ENCODE data around the gene GP9.
"Not testable (repeated sequence)": the region's sequence is repeated elsewhere in the genome, so short reads cannot be mapped to it uniquely, and the experiment has no call there.

GP9 gene

DNA sequence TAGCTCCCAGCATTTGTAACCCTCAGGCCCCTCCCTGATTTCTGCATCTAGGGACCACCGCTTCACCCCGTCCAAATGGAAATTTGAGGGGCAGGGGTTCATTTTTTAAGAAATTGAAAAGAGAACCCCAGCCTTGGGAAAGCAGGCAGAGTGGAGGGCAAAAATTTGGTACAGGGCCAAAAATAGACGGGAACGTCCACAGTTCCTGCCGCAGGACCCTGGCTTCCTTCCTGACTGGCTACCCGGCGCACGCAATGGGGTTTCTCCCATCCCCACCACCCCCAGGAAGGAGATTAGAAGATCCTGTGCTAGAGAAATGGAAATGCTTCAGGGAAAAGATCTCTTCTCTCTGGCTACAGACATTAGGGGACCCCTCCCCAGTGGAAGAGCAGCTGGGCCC, 20.9 kb downstream of the GP9 start:
- Histone ChIP-seq H3K4me3 (ENCODE audit: low read length in 2 of 2) (no peak overlapping the region), H3K4me1 (ENCODE audit: control insufficient read depth, insufficient read depth, low read length) (peaks cover 31% of the 10 kb centered on the region), H3K36me3 (ENCODE audit: control insufficient read depth in 2 of 2, insufficient read depth in 2 of 2, low read length in 2 of 2) (no peaks in the 10 kb centered on the region), H3K27me3 (ENCODE audit: control insufficient read depth in 1 of 2, insufficient read depth in 2 of 2, low read length in 2 of 2) (no peaks in the 10 kb centered on the region), H3K9ac (ENCODE audit: low read length in 2 of 2) (no peak overlapping the region), H3K27ac (ENCODE audit: low read length) (peak overlapping the region; percentile 73), H3K9me3 (ENCODE audit: control insufficient read depth in 2 of 2, low read length in 2 of 2) (no peaks in the 10 kb centered on the region)

DNA sequence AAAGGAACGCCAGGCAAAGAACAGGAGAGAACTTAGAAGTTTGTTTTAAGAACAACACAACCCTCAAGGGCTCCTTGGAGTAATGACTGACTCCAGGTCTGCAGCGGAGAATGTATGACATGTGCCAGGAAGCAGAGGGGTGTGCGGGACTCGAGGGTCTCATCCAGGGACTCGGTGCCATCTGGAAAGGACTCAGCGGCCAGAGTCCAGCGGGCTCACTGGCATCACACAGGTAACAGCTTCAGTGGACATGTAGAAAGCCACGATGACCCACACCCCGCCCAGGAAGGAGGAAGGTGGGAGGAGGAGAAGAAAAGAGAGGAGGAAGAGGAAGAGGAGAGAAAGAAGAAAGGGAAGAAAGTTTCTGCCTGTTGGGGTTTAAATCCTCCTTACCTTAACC, 21.4 kb downstream of the GP9 start:
- peaks cover 31% of the 10 kb centered on the region for H3K4me1 ChIP-seq (ENCODE audit: control insufficient read depth, insufficient read depth, low read length)
- H3K27me3 ChIP-seq (ENCODE audit: control insufficient read depth in 1 of 2, insufficient read depth in 2 of 2, low read length in 2 of 2), result no peaks in the 10 kb centered on the region
- H3K36me3 ChIP-seq (ENCODE audit: control insufficient read depth in 2 of 2, insufficient read depth in 2 of 2, low read length in 2 of 2), result no peaks in the 10 kb centered on the region
- H3K27ac ChIP-seq (ENCODE audit: low read length), result peak overlapping the region; percentile 73
- no peak overlapping the region for H3K4me3 ChIP-seq (ENCODE audit: low read length in 2 of 2)
- no peaks in the 10 kb centered on the region for H3K9me3 ChIP-seq (ENCODE audit: control insufficient read depth in 2 of 2, low read length in 2 of 2)
- H3K9ac ChIP-seq (ENCODE audit: low read length in 2 of 2), result no peak overlapping the region

DNA sequence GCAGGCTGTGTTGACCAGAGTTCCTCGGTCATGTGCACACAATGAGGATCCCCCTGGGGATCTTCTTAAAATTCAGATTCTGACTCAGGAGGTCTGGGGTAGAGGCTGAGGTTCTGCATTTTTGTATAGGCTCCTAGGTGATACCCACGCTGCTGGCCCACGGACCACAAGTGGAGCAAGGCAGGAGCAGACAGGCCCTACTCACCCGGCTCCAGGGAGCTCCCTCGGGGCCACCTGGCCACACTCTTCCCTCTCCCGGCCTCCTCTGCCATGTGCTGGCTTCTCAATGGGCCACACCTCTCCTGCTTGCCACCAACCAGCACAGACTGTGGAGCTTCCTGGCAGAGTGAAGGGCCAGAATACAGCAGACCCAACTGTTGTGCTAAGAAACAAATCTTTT, 23.9 kb downstream of the GP9 start:
- Histone ChIP-seq H3K9me3 (ENCODE audit: control insufficient read depth in 2 of 2, low read length in 2 of 2) (no peaks in the 10 kb centered on the region), H3K27ac (ENCODE audit: low read length) (no peak overlapping the region), H3K4me3 (ENCODE audit: low read length in 2 of 2) (no peak overlapping the region), H3K36me3 (ENCODE audit: control insufficient read depth in 2 of 2, insufficient read depth in 2 of 2, low read length in 2 of 2) (no peaks in the 10 kb centered on the region), H3K9ac (ENCODE audit: low read length in 2 of 2) (no peak overlapping the region), H3K27me3 (ENCODE audit: control insufficient read depth in 1 of 2, insufficient read depth in 2 of 2, low read length in 2 of 2) (no peaks in the 10 kb centered on the region), H3K4me1 (ENCODE audit: control insufficient read depth, insufficient read depth, low read length) (peaks cover 19% of the 10 kb centered on the region)

DNA sequence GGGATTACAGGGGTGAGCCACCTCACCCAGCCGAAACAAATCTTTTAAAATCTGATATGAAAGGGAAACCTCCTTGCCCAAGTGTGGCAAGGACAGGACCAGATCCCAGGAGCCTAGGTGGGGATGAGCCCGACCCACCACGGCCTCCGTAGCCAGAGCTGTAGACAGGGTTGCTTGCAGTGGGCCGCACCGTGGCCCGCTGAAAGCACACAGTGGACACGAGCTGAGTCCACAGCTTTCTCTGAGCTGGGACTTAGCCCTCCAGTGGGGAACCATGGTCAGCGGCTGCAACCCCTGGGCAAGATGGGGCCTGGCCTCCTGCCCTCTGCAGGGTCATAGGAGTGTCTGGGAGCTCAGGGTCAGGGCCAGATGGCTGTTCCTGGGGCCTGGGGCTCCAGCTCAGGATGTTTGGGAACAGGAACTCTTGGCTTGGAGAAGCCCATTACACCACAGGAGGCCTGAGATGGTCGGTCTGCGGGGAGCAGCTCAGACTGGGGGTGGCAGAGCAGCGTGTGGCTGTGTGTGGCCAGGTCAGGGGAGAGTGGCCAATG, 24.7 kb downstream of the GP9 start:
- H3K9ac ChIP-seq (ENCODE audit: low read length in 2 of 2), result no peak overlapping the region
- H3K36me3 ChIP-seq (ENCODE audit: control insufficient read depth in 2 of 2, insufficient read depth in 2 of 2, low read length in 2 of 2), result no peaks in the 10 kb centered on the region
- no peaks in the 10 kb centered on the region for H3K27me3 ChIP-seq (ENCODE audit: control insufficient read depth in 1 of 2, insufficient read depth in 2 of 2, low read length in 2 of 2)
- H3K4me1 ChIP-seq (ENCODE audit: control insufficient read depth, insufficient read depth, low read length), result peaks cover 19% of the 10 kb centered on the region
- H3K4me3 ChIP-seq (ENCODE audit: low read length in 2 of 2), result no peak overlapping the region
- no peaks in the 10 kb centered on the region for H3K9me3 ChIP-seq (ENCODE audit: control insufficient read depth in 2 of 2, low read length in 2 of 2)
- H3K27ac ChIP-seq (ENCODE audit: low read length), result no peak overlapping the region

DNA sequence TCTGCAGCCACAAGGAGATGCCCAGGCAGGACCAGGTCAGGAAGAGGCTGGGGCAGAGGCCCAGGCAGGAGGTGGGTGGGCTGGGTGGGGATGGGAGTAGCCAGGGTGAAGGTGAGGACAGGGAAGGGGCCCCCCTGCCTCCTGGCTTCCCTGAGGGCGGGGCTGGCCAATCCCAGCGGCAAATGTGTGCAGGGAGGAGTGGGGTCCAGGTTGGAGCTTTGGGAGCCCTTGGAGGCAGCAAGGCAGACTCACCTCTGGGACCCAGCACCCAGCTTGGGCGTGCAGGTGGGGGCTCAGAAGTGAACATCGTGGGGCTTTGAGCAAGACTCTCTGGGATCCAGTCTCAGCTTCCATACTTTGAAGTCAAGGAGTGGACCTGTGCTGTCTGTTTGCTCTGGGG, 25.2 kb downstream of the GP9 start:
- Histone ChIP-seq H3K36me3 (ENCODE audit: control insufficient read depth in 2 of 2, insufficient read depth in 2 of 2, low read length in 2 of 2) (no peaks in the 10 kb centered on the region), H3K4me3 (ENCODE audit: low read length in 2 of 2) (no peak overlapping the region), H3K9ac (ENCODE audit: low read length in 2 of 2) (no peak overlapping the region), H3K27ac (ENCODE audit: low read length) (no peak overlapping the region), H3K9me3 (ENCODE audit: control insufficient read depth in 2 of 2, low read length in 2 of 2) (no peaks in the 10 kb centered on the region), H3K27me3 (ENCODE audit: control insufficient read depth in 1 of 2, insufficient read depth in 2 of 2, low read length in 2 of 2) (no peaks in the 10 kb centered on the region), H3K4me1 (ENCODE audit: control insufficient read depth, insufficient read depth, low read length) (peaks cover 19% of the 10 kb centered on the region)

DNA sequence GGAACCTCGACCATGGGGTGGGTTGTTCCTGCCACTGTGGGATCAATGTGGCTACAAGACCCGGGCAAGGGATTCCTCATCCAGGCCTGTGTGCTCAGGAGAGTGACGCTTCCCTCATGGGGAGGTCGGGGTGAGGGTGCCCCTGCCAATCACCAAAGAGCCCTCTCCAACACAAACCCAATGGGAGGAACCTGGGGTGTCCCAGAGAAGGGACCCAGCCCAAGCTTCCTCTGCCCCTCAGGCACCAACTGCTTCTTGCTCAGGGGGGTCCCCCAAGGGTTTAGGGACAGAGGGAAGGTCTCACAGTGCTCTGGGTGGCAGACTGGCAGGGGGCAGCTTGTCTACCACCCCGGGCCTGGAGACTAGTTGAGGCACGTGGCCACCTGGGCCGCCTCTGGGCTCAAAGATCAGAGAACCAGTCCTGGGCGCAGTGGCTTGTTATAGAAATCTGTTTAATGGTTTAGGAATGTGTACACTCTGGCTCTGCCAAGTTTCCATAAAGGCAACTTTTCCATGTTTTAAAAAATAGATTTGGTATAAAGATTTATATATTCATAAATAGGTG, 26.6 kb downstream of the GP9 start:
- peaks cover 13% of the 10 kb centered on the region for H3K4me1 ChIP-seq (ENCODE audit: control insufficient read depth, insufficient read depth, low read length)
- no peaks in the 10 kb centered on the region for H3K27me3 ChIP-seq (ENCODE audit: control insufficient read depth in 1 of 2, insufficient read depth in 2 of 2, low read length in 2 of 2)
- no peaks in the 10 kb centered on the region for H3K9me3 ChIP-seq (ENCODE audit: control insufficient read depth in 2 of 2, low read length in 2 of 2)
- H3K27ac ChIP-seq (ENCODE audit: low read length), result peak overlapping the region; percentile 93
- peak overlapping the region; percentile 3 to 42 for H3K9ac ChIP-seq (ENCODE audit: low read length in 2 of 2)
- H3K4me3 ChIP-seq (ENCODE audit: low read length in 2 of 2), result peak overlapping the region in 1 of 2 donors; percentile 49
- no peaks in the 10 kb centered on the region for H3K36me3 ChIP-seq (ENCODE audit: control insufficient read depth in 2 of 2, insufficient read depth in 2 of 2, low read length in 2 of 2)

DNA sequence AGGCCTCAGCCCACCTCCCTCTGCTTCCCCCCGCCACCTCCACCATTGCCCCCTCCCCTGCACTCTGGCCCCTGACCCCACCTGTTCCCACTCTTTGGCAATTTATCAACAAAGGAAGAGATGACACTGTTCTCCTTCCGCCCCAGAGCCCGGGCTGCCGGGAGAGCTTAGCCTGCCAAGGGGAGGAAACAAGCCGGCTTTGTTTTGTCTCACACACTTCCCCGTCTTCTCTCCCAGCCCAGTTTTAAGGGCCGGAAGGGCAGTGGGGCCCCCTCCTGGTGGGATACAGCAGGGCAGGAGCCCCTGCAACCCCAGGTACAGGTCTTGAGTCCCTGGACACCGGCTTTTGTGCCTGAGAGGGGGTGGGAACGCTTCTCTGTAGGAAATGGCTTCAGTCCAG, 27.3 kb downstream of the GP9 start:
- not testable (repeated sequence) for H3K36me3 ChIP-seq (ENCODE audit: control insufficient read depth in 2 of 2, insufficient read depth in 2 of 2, low read length in 2 of 2); H3K27me3 ChIP-seq (ENCODE audit: control insufficient read depth in 1 of 2, insufficient read depth in 2 of 2, low read length in 2 of 2); H3K9ac ChIP-seq (ENCODE audit: low read length in 2 of 2); H3K4me3 ChIP-seq (ENCODE audit: low read length in 2 of 2); H3K9me3 ChIP-seq (ENCODE audit: control insufficient read depth in 2 of 2, low read length in 2 of 2); H3K27ac ChIP-seq (ENCODE audit: low read length)
- peaks cover 13% of the 10 kb centered on the region for H3K4me1 ChIP-seq (ENCODE audit: control insufficient read depth, insufficient read depth, low read length)

DNA sequence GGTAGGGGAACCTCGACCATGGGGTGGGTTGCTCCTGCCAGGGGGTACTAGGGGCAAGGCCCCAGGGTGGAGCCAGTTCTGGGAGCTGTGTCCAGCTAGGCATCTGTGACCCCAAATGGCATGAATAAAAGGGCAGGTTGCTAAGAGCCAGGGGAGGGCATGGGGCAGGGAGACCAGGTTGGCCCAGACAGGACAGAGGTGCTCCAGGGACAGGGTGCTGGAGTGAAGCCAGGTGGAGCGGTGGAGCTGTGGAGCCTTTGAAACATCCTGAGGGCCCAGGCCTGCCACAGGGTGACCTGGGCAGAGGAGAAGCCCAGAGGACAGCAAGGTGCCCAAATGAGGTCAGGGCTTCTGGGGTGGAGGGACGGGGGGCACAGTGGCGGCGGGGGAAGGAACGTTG, 27.7 kb downstream of the GP9 start:
- peaks cover 13% of the 10 kb centered on the region for H3K4me1 ChIP-seq (ENCODE audit: control insufficient read depth, insufficient read depth, low read length)
- not testable (repeated sequence) for H3K9me3 ChIP-seq (ENCODE audit: control insufficient read depth in 2 of 2, low read length in 2 of 2)

DNA sequence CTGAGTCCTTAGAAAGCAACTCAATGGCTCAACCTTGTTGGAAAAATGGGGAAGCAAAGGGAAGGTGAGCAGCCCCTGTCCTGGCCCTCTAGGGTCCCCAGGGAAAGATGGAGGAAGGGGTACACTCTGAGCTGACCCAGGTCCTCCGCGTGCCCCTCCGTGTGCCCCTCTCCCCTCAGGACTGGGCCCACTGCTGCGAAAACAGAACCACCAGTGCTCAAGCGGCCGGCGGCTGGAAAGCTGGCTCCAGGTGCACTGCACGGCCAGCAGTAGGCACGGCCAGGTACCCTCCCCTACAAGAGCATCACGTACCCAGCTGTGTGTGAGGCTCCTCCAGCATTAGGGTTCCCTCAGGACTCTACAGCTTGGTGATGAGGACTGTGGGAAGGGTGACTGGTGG, 34.7 kb downstream of the GP9 start:
- no peak overlapping the region for H3K9ac ChIP-seq (ENCODE audit: low read length in 2 of 2)
- no peak overlapping the region for H3K27ac ChIP-seq (ENCODE audit: low read length)
- no peaks in the 10 kb centered on the region for H3K4me1 ChIP-seq (ENCODE audit: control insufficient read depth, insufficient read depth, low read length)
- H3K36me3 ChIP-seq (ENCODE audit: control insufficient read depth in 2 of 2, insufficient read depth in 2 of 2, low read length in 2 of 2), result peaks cover 0 to 12% of the 10 kb centered on the region in 2 donors
- H3K4me3 ChIP-seq (ENCODE audit: low read length in 2 of 2), result no peak overlapping the region
- no peaks in the 10 kb centered on the region for H3K9me3 ChIP-seq (ENCODE audit: control insufficient read depth in 2 of 2, low read length in 2 of 2)
- H3K27me3 ChIP-seq (ENCODE audit: control insufficient read depth in 1 of 2, insufficient read depth in 2 of 2, low read length in 2 of 2), result no peaks in the 10 kb centered on the region

More for the DNA sequence above, 27.7 kb downstream of the GP9 start:
- not testable (repeated sequence) for H3K9ac ChIP-seq (ENCODE audit: low read length in 2 of 2); H3K4me3 ChIP-seq (ENCODE audit: low read length in 2 of 2); H3K27ac ChIP-seq (ENCODE audit: low read length); H3K27me3 ChIP-seq (ENCODE audit: control insufficient read depth in 1 of 2, insufficient read depth in 2 of 2, low read length in 2 of 2); H3K36me3 ChIP-seq (ENCODE audit: control insufficient read depth in 2 of 2, insufficient read depth in 2 of 2, low read length in 2 of 2)

DNA sequence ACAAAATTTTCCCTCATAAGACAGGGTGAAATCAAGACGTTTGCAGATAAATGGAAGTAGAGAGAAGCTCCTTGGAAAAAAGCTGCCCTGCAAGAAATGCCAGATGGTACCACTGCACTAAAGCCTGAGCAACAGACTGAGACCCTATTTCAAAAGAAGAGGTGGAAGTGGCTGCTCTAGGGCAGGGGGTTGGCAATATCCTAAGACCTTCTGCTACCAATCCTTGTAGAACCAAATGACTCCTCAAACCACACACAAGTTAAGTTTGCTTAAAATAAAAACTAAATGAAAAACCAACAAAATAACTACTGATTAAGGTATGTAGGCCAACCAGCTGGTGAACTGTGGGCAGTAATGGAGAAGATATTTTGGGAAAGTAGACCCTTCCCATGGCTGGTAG, 39.7 kb downstream of the GP9 start:
- Histone ChIP-seq H3K9ac (ENCODE audit: low read length in 2 of 2) (no peak overlapping the region), H3K9me3 (ENCODE audit: control insufficient read depth in 2 of 2, low read length in 2 of 2) (no peaks in the 10 kb centered on the region), H3K4me1 (ENCODE audit: control insufficient read depth, insufficient read depth, low read length) (no peaks in the 10 kb centered on the region), H3K4me3 (ENCODE audit: low read length in 2 of 2) (no peak overlapping the region), H3K27ac (ENCODE audit: low read length) (no peak overlapping the region), H3K27me3 (ENCODE audit: control insufficient read depth in 1 of 2, insufficient read depth in 2 of 2, low read length in 2 of 2) (no peaks in the 10 kb centered on the region), H3K36me3 (ENCODE audit: control insufficient read depth in 2 of 2, insufficient read depth in 2 of 2, low read length in 2 of 2) (peaks cover 0 to 6% of the 10 kb centered on the region in 2 donors)

DNA sequence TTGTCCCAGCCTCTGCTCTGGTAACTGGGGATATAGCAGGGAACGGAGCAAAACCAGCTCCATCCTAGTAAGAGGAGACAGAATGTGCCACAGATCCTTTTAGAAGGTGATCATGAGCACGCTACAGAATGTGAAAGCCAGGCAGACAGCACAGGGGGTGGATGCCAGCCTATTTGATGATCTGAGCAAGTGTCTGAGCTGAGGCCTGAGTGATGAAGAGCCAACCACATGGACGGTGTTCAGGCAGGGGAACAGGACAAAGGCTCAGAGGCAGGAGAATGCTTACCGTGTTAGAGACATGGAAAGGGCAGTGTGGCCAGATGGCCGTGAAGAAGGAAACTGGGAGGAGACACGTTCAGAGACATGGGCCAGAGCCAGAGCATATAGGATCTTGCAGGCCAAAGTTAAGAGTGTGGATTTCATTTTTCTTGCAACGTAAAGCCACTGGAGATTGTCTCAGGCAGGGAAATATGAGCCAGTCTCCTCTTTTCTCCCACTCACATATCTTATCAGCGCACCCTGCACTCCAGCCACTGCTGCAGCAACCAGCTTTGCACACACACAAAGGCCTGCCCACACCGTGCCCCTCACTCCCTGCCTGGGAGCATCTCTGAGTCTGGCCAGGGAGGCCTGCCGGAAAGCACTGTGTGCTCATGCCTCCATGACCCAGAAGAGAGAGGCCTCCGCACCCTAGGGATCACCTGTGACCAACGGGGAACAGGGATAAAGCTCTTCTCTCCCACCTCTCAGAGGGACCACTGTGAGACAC, 41.0 kb downstream of the GP9 start:
- Histone ChIP-seq H3K27ac (ENCODE audit: low read length) (no peak overlapping the region), H3K36me3 (ENCODE audit: control insufficient read depth in 2 of 2, insufficient read depth in 2 of 2, low read length in 2 of 2) (peaks cover 0 to 9% of the 10 kb centered on the region in 2 donors), H3K4me1 (ENCODE audit: control insufficient read depth, insufficient read depth, low read length) (peaks cover 2% of the 10 kb centered on the region), H3K9ac (ENCODE audit: low read length in 2 of 2) (no peak overlapping the region), H3K27me3 (ENCODE audit: control insufficient read depth in 1 of 2, insufficient read depth in 2 of 2, low read length in 2 of 2) (no peaks in the 10 kb centered on the region), H3K9me3 (ENCODE audit: control insufficient read depth in 2 of 2, low read length in 2 of 2) (no peaks in the 10 kb centered on the region), H3K4me3 (ENCODE audit: low read length in 2 of 2) (no peak overlapping the region)
